DND-41 (cell line): ENCODE data around the gene ARHGEF7.

Source experiments
- EZH2 ChIP-seq: IDR thresholded peaks from 3 replicates; pipeline ENCODE4 v1.6.1; 2012; ENCODE audit warnings: borderline replicate concordance, low read depth, mild to moderate bottlenecking, moderate library complexity, low read length, inconsistent platforms; ENCODE audit not compliant: severe bottlenecking
- TF ChIP-seq, protein P1 (sequence below): IDR thresholded peaks from 2 replicates; pipeline ENCODE4 v1.5.1; 2012; ENCODE audit warnings: borderline replicate concordance, low read length, moderate library complexity, mild to moderate bottlenecking; ENCODE audit not compliant: poor library complexity, severe bottlenecking; ENCODE audit errors: extremely low read depth

DNA sequence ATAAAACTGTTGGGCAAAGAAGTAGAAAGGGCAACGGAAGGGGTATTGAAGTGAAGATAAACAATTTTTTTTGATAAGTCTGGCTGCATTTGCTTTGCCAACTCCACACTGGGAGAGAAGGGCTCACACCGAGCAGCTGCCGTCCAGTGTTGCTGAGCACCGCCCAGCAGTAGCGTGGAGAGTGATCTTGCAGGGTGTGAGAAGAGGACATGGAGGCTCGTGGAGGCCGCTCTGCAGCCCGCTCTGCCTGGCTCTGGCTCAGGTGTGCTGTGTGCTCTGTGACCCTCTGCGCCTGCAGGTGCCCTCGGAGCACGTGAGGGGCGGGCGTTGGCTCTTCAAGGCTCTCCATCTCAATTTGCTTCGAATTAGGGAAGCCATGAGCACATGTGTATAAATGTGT lies 169.5 kb downstream of the ARHGEF7 start:
- TF ChIP-seq, protein P1, sequence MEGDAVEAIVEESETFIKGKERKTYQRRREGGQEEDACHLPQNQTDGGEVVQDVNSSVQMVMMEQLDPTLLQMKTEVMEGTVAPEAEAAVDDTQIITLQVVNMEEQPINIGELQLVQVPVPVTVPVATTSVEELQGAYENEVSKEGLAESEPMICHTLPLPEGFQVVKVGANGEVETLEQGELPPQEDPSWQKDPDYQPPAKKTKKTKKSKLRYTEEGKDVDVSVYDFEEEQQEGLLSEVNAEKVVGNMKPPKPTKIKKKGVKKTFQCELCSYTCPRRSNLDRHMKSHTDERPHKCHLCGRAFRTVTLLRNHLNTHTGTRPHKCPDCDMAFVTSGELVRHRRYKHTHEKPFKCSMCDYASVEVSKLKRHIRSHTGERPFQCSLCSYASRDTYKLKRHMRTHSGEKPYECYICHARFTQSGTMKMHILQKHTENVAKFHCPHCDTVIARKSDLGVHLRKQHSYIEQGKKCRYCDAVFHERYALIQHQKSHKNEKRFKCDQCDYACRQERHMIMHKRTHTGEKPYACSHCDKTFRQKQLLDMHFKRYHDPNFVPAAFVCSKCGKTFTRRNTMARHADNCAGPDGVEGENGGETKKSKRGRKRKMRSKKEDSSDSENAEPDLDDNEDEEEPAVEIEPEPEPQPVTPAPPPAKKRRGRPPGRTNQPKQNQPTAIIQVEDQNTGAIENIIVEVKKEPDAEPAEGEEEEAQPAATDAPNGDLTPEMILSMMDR: no peak
- TF ChIP-seq EZH2: no peak
